Adrenal gland (tissue), 5 donors: ENCODE data around the gene MPC1.

ENCODE experiments used
- POLR2A ChIP-seq, 2 donors: fragments of 450-650 bp; IDR thresholded peaks; one replicate each; pipeline ENCODE4 v1.6.1; 2017; ENCODE audit warnings: antibody characterized with exemption in 2 of 2, mild to moderate bottlenecking in 2 of 2, moderate library complexity in 1 of 2
- TF ChIP-seq, protein P1 (sequence below), 6 experiments: fragments of 450-650 bp in 4 of 6; fragments of 200-600 bp in 2 of 6; sonication (generic) in 1 of 6; IDR thresholded peaks; 1 replicate in 5 of 6; 2 replicates in 1 of 6; pipeline versions ENCODE4 v1.5.1 to v1.8.0; 2016 to 2021; ENCODE audit warnings: antibody characterized with exemption in 6 of 6, mild to moderate bottlenecking in 2 of 6, moderate library complexity in 1 of 6
- donor health status: DM: no; HTN: no; CAD: no.

GRCh38 chr6:166343150-166343487, 39.6 kb downstream of the MPC1 start:
- TF ChIP-seq, protein P1, sequence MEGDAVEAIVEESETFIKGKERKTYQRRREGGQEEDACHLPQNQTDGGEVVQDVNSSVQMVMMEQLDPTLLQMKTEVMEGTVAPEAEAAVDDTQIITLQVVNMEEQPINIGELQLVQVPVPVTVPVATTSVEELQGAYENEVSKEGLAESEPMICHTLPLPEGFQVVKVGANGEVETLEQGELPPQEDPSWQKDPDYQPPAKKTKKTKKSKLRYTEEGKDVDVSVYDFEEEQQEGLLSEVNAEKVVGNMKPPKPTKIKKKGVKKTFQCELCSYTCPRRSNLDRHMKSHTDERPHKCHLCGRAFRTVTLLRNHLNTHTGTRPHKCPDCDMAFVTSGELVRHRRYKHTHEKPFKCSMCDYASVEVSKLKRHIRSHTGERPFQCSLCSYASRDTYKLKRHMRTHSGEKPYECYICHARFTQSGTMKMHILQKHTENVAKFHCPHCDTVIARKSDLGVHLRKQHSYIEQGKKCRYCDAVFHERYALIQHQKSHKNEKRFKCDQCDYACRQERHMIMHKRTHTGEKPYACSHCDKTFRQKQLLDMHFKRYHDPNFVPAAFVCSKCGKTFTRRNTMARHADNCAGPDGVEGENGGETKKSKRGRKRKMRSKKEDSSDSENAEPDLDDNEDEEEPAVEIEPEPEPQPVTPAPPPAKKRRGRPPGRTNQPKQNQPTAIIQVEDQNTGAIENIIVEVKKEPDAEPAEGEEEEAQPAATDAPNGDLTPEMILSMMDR (IDR thresholded peaks at IDR 0.05), result no peak
- TF ChIP-seq POLR2A (IDR thresholded peaks at IDR 0.05), result no peak
